GM12875 (cell line): ENCODE measurements around the gene ANKH.

Experiments
- H3K4me3 ChIP-seq: one replicate; pipeline ENCODE4 v1.5.1; 2011; ENCODE audit warnings: low read depth, low read length, control low read depth
- CTCF ChIP-seq: IDR thresholded peaks from 2 replicates; pipeline ENCODE4 v1.5.1; 2011; ENCODE audit warnings: low read depth, mild to moderate bottlenecking, control low read depth, inconsistent platforms, low read length, moderate library complexity, borderline replicate concordance; ENCODE audit not compliant: insufficient read depth

ANKH gene

GRCh38 chr5:14664270-14665100 is 207.1 kb downstream of the ANKH start, which contains the start of gene OTULIN:
TSS of gene OTULIN (plus strand) at chr5:14664718. CDS start at chr5:14664826, 108 bp downstream.
- H3K4me3 ChIP-seq: peak within 1 kb of the TSS; percentile 83
- no peak for TF ChIP-seq CTCF

GRCh38 chr5:14663734-14664269 is 207.8 kb downstream of the ANKH start:
- TF ChIP-seq CTCF: no peak
- peak overlapping the region; percentile 83 for H3K4me3 ChIP-seq

GRCh38 chr5:14662721-14663260 is 208.8 kb downstream of the ANKH start:
- no peak for TF ChIP-seq CTCF
- H3K4me3 ChIP-seq: peak overlapping the region; percentile 83

- H3K4me3 ChIP-seq: no peak overlapping the region
- no peak for TF ChIP-seq CTCF
Measured at GRCh38 chr5:14660833-14661232, 210.7 kb downstream of the ANKH start.

- H3K4me3 ChIP-seq: no peak overlapping the region
- TF ChIP-seq CTCF: no peak
Measured at GRCh38 chr5:14659821-14660607, 211.6 kb downstream of the ANKH start.

- H3K4me3 ChIP-seq: no peak overlapping the region
- TF ChIP-seq CTCF: no peak
Measured at GRCh38 chr5:14656898-14657297, 214.7 kb downstream of the ANKH start.
